Effector memory CD4-positive, alpha-beta T cell (primary cell): ENCODE measurements around the gene ZNF385A.

Source experiments
- DNase-seq, 3 donors: peaks; one replicate each; pipeline ENCODE4 v3.0.0-alpha.2; 2020
- H3K27ac ChIP-seq: 2 replicates; pipeline ENCODE4 v1.7.0; 2013; ENCODE audit warnings: mild to moderate bottlenecking, low read length, moderate library complexity; ENCODE audit not compliant: insufficient read depth, poor library complexity, severe bottlenecking
- H3K27me3 ChIP-seq: replicated peaks from 2 replicates; pipeline ENCODE4 v1.7.0; 2013; ENCODE audit warnings: mild to moderate bottlenecking, low read length; ENCODE audit not compliant: insufficient read depth, control insufficient read depth, poor library complexity, severe bottlenecking
- H3K36me3 ChIP-seq: 2 replicates; pipeline ENCODE4 v1.7.0; 2013; ENCODE audit warnings: mild to moderate bottlenecking, low read length, moderate library complexity; ENCODE audit not compliant: control insufficient read depth, insufficient read depth
- H3K4me1 ChIP-seq: 2 replicates; pipeline ENCODE4 v1.7.0; 2013; ENCODE audit warnings: low read length, mild to moderate bottlenecking; ENCODE audit not compliant: control insufficient read depth, insufficient read depth, poor library complexity, severe bottlenecking
- H3K4me3 ChIP-seq: 2 replicates; pipeline ENCODE4 v1.7.0; 2013; ENCODE audit warnings: low read length, low read depth, mild to moderate bottlenecking; ENCODE audit not compliant: insufficient read depth, poor library complexity, severe bottlenecking
- H3K9me3 ChIP-seq: 2 replicates; pipeline ENCODE4 v1.7.0; 2013; ENCODE audit warnings: mild to moderate bottlenecking, low read length, moderate library complexity; ENCODE audit not compliant: control insufficient read depth

Gene ZNF385A

DNA sequence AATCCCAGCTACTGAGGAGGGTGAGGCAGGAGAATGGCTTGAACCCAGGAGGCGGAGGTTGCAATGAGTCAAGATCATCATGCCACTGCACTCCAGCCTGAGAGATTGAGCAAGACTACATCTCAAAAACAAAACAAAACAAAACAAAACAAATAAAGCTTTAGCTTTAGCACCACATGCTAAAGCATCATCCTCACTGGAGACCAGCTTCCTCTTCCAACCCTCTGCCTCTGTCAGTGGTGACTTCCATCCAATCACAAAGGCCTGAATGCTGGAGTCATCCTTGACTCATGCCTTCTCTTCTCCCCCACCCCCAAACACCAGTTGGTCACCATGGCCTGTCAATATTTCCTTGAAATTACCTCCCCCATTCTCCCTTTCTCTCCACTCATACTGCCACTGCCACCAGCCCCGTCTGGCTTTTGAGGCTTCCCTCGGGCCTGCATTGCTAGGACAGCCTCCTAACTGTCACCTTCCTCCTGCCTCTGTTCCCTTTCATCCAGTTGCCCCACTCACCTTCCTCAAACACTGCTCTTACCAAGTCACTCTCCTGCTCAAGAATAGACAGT, 1.4 kb downstream of the ZNF385A start:
- H3K4me3 ChIP-seq: no peak overlapping the region
- H3K4me1 ChIP-seq: peaks cover 5% of the 10 kb centered on the region
- H3K27me3 ChIP-seq: no peaks in the 10 kb centered on the region
- H3K9me3 ChIP-seq: no peaks in the 10 kb centered on the region
- H3K27ac ChIP-seq: no peak overlapping the region
- DNase-seq: no peak
- no peaks in the 10 kb centered on the region for H3K36me3 ChIP-seq

GRCh38 chr12:54381136-54381535, 3.4 kb downstream of the ZNF385A start:
- no peak overlapping the region for H3K4me3 ChIP-seq
- no peaks in the 10 kb centered on the region for H3K36me3 ChIP-seq
- H3K4me1 ChIP-seq: peaks cover 5% of the 10 kb centered on the region
- H3K9me3 ChIP-seq: no peaks in the 10 kb centered on the region
- DNase-seq: no peak
- H3K27ac ChIP-seq: no peak overlapping the region
- H3K27me3 ChIP-seq: no peaks in the 10 kb centered on the region

GRCh38 chr12:54379398-54380201, 4.9 kb downstream of the ZNF385A start:
- Histone ChIP-seq H3K4me3 (peak overlapping the region; percentile 44), H3K9me3 (no peaks in the 10 kb centered on the region), H3K27ac (no peak overlapping the region), H3K4me1 (peaks cover 5% of the 10 kb centered on the region), H3K36me3 (no peaks in the 10 kb centered on the region), H3K27me3 (no peaks in the 10 kb centered on the region)
- DNase-seq: peak; percentile 73 to 81 (median 76)

- DNase-seq: no peak
- Histone ChIP-seq H3K36me3 (no peaks in the 10 kb centered on the region), H3K4me3 (peak overlapping the region; percentile 44), H3K4me1 (peaks cover 5% of the 10 kb centered on the region), H3K27me3 (no peaks in the 10 kb centered on the region), H3K27ac (no peak overlapping the region), H3K9me3 (no peaks in the 10 kb centered on the region)
Observed at GRCh38 chr12:54378796-54379397, 5.6 kb downstream of the ZNF385A start.

GRCh38 chr12:54377797-54378515, 6.6 kb downstream of the ZNF385A start:
- H3K36me3 ChIP-seq: no peaks in the 10 kb centered on the region
- H3K4me1 ChIP-seq: peaks cover 5% of the 10 kb centered on the region
- no peak overlapping the region for H3K4me3 ChIP-seq
- H3K27ac ChIP-seq: no peak overlapping the region
- H3K27me3 ChIP-seq: no peaks in the 10 kb centered on the region
- no peaks in the 10 kb centered on the region for H3K9me3 ChIP-seq
- no peak for DNase-seq

- Histone ChIP-seq H3K36me3 (no peaks in the 10 kb centered on the region), H3K4me1 (peaks cover 8% of the 10 kb centered on the region), H3K27me3 (no peaks in the 10 kb centered on the region), H3K4me3 (no peak overlapping the region), H3K27ac (no peak overlapping the region), H3K9me3 (no peaks in the 10 kb centered on the region)
- DNase-seq: no peak
Observed at GRCh38 chr12:54377007-54377406, 7.5 kb downstream of the ZNF385A start.

DNA sequence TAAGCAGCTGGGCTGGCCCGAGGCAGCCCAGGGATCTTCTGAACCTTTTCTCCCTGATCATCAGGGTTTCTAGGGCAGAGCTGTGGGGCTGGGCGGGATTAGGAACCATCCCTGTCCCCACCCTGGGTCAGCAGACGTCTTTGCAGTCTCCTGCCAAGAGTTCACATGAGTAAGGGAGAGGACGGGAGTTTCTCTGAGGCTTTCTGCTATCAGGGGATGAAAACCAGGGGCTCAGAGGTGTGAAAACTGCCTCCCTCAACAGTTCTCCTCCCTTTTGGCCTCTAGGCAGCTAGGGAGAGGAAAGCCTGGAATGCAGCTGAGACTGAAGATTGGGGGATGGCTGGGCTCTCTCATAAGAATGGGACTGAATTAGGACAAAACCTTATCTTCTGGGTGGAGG, 7.9 kb downstream of the ZNF385A start:
- Histone ChIP-seq H3K36me3 (no peaks in the 10 kb centered on the region), H3K4me1 (peaks cover 12% of the 10 kb centered on the region), H3K27ac (no peak overlapping the region), H3K9me3 (no peaks in the 10 kb centered on the region), H3K27me3 (no peaks in the 10 kb centered on the region), H3K4me3 (no peak overlapping the region)
- no peak for DNase-seq

DNA sequence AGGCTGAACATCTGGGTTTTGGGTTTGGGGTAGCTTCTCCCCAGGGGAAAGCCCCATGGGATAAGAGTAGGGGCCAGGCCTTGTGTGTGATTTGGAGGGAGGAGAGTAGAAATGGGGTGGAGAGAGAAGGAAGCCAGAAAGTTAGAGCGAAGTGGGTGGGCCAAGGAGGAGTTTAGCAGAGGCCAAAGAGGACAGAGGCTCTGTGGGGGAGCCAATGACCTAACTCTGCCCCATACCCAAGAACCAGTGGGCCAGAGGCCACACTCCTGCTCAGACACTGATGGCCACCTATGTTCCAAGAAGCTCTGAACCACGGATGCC, 9.3 kb downstream of the ZNF385A start:
- Histone ChIP-seq H3K9me3 (no peaks in the 10 kb centered on the region), H3K27me3 (no peaks in the 10 kb centered on the region), H3K4me3 (no peak overlapping the region), H3K27ac (no peak overlapping the region), H3K4me1 (peaks cover 13% of the 10 kb centered on the region), H3K36me3 (no peaks in the 10 kb centered on the region)
- no peak for DNase-seq

DNA sequence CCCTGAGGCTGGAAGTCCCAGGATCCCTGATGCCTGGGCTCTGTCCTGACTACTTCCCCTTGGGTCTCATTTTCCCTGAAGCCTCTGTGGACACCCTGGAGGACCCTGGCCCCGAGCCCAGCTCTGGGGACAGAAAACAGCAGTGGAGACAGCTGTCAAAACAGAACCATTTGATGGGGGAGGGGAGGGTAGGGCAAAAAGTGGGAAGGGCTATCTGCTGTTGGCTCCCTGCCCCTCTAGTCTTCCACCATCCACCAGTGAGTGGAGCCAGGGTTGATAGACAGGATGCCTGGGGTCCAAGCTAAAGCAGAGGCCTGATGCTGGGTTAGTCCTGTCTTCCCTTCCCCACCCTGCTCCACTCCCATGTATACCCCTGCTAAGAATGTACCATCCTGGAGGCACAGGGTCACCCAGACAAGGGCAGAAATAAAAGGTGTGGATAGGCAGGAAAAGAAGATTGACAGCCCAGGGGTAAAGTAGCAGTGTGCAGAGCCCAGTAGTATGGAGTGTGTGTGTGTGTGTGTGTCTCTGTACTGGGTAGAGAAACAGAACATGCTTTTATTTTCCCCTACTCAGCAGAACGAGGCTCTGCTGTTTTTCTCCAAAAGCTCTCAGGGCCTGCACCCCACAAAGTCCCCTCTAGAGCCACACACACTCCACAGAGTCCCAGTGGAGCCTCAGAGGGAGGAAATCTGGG, 9.8 kb downstream of the ZNF385A start:
- H3K27ac ChIP-seq: no peak overlapping the region

More for the DNA sequence above, 9.8 kb downstream of the ZNF385A start:
- Histone ChIP-seq H3K4me3 (no peak overlapping the region), H3K4me1 (peaks cover 13% of the 10 kb centered on the region), H3K36me3 (no peaks in the 10 kb centered on the region), H3K9me3 (no peaks in the 10 kb centered on the region), H3K27me3 (no peaks in the 10 kb centered on the region)
- DNase-seq: no peak
